Measurements from ENCODE around the gene KRT7.

DNA sequence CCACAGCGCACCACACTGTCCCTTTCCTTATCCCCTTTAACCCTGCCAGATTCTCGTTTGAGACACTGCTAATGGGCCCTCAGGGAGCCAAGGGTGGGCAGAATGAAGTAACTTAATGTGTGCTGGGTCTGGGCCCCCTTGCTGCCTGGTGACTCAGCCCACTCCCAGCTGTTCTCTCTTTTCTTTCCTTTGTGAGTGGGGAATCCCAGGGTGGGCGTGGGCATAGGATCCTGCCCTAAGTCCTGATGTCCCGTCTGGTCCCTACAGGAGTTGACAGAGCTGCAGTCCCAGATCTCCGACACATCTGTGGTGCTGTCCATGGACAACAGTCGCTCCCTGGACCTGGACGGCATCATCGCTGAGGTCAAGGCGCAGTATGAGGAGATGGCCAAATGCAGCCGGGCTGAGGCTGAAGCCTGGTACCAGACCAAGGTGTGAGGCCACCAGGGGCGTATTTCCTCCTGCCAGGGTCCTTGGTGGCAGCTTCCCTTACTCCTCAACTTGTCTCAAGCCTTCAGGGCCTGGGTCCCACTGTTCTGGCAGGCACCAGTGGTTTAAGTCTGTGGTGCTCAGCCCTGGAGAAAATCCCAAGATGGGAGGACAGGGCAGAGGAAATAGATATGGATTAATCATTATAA, 8.3 kb downstream of the KRT7 start:
- TF ChIP-seq POLR2AphosphoS5 (IDR thresholded peaks at IDR 0.05; ENCODE audit: low read depth, low read length) = no peak
- TF ChIP-seq, protein P1, sequence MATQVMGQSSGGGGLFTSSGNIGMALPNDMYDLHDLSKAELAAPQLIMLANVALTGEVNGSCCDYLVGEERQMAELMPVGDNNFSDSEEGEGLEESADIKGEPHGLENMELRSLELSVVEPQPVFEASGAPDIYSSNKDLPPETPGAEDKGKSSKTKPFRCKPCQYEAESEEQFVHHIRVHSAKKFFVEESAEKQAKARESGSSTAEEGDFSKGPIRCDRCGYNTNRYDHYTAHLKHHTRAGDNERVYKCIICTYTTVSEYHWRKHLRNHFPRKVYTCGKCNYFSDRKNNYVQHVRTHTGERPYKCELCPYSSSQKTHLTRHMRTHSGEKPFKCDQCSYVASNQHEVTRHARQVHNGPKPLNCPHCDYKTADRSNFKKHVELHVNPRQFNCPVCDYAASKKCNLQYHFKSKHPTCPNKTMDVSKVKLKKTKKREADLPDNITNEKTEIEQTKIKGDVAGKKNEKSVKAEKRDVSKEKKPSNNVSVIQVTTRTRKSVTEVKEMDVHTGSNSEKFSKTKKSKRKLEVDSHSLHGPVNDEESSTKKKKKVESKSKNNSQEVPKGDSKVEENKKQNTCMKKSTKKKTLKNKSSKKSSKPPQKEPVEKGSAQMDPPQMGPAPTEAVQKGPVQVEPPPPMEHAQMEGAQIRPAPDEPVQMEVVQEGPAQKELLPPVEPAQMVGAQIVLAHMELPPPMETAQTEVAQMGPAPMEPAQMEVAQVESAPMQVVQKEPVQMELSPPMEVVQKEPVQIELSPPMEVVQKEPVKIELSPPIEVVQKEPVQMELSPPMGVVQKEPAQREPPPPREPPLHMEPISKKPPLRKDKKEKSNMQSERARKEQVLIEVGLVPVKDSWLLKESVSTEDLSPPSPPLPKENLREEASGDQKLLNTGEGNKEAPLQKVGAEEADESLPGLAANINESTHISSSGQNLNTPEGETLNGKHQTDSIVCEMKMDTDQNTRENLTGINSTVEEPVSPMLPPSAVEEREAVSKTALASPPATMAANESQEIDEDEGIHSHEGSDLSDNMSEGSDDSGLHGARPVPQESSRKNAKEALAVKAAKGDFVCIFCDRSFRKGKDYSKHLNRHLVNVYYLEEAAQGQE (IDR thresholded peaks at IDR 0.05; ENCODE audit: insufficient read depth in 1 of 2, low read depth in 2 of 2, low read length in 2 of 2) = no peak
- TF ChIP-seq SIN3A (IDR thresholded peaks at IDR 0.05; ENCODE audit: borderline replicate concordance, insufficient read depth, low read length) = no peak
- TF ChIP-seq TAF1 (IDR thresholded peaks at IDR 0.05; ENCODE audit: borderline replicate concordance, insufficient read depth, low read length) = no peak
